Cortex of kidney (tissue), 1 donor: ENCODE data around the gene RNASE4.
"Not testable (repeated sequence)": the region's sequence is repeated elsewhere in the genome, so short reads cannot be mapped to it uniquely, and the experiment has no call there.

ENCODE experiments used
- DNase-seq: peaks from one replicate; lab custom pipeline; 2025; lab: John Stamatoyannopoulos, UW

RNASE4 gene

GRCh38 chr14:20683891-20684661 is at the start of gene RNASE4:
Gene RNASE4 (plus strand): TSS chr14:20684560. CDS start chr14:20699372, 14,812 bp downstream.
- DNase-seq, result no peak

DNA sequence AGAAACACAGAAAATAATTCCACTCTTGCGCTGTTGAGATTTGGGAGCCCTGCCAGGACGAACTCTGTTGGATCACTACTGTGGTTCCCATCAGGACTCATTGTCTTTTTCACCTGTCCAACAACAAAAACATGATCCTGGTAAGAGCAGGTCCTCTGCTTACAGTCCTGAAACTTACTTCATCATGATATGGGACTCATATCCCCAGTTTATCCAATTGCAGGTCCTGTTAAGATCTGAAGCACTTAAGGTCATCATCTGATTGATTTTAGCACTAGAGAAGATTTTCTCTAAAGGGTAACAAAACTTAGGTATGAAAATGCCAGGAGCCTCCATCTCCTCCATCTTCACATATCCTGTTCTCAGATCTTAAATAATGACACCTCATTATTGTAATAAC is 42.8 kb upstream of the RNASE4 start, which contains the start of gene OR6S1:
Gene OR6S1, minus strand, starts transcription at position 101 of the 400 bp plus-strand sequence. Its CDS starts 0 bp downstream, at position 101.
- DNase-seq, result no peak

DNA sequence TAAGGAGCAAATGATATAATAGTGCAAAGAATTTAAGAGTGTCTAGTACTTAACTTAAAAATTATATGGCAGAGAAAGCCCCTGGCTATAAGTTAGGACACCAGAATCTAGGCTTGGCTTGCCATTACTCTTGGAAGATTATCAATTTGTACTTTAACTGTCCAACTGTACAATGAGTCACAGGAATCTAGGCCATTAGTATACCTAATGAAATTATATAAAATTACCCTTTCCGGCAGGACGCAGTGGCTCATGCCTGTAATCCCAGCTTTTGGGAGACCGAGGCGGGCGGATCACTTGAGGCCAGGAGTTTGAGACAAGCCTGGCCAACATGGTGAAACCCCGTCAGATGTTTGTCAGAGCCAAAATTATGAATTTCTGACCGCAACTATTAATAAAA is 42.2 kb upstream of the RNASE4 start:
- DNase-seq, result no peak

DNA sequence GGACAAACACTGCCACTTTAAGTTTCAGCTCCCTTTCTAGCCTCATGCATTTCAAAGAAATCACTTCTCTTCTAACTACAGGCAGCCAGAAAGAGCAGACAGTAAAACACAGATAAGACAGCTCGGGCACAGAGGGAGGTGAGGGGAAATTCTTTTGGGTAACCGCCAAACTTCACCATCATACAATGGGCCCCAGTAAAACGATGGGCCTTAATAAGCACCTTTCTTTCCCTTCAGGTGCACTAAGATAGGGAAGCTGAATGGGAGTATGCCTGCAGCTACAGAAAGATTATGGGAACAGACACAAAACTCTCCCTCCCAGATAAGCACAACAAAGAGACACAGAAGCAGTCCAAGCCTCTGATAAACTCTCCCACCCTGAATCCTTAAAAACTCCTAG is 41.6 kb upstream of the RNASE4 start:
- not testable (repeated sequence) for DNase-seq

DNA sequence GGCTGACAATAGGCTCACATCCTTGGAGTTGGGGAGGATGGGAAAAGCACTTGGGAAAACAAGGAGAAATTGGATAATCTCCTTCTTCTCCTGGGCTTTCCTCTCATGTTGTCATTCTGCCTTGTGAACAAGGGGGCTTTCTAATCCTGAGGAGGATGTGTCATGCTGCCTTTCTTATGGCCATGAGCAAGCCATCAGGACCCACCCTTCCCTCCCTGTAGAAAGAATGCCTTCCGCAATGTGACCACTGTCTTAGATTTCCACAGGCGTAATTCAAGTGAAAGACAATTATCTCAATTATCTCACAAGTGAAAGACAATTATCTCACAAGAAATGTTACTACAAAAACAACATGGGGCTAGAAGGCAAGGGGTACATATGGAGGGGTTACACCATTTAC is 39.8 kb upstream of the RNASE4 start:
- no peak for DNase-seq

DNA sequence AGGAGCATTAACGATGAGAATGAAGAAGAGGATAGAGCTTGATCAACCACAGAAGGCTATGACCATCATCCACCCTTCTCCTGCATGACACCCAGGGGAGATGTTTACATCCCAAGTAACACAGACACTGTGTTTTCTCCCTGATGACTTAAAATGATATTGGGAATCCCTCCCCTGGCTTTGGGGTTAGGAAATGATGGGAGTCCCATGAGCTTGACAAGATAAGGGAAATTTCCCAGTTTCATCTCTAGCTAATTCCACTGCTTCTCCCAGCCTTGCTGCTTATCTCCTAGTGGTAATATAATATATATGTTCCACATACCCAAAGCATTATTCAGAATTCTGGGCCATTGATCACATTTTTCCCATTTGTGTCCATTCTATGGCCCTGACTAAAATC is 38.9 kb upstream of the RNASE4 start:
- no peak for DNase-seq

GRCh38 chr14:20652996-20653975 is 31.1 kb upstream of the RNASE4 start:
- no peak for DNase-seq

DNA sequence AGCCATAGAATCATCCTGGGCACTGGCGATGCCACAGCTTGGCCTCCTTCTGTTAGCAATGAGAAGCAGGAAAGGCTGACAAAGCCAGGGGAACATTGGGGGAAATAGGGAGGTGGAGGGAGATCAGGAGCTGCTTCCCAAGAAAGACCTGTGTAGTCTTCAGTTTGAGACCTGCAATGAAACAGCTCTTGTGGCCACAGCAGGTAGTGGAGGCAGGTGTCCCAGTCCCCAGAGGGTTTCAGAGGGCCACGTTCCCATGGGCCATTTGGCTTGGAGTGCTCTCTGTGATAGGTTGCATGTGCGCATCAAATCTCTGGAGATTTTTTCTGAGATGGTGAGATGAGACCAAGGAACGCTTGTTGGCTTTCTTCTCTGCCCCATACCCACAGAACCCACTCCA is 28.5 kb upstream of the RNASE4 start:
- DNase-seq, result no peak

- no peak for DNase-seq
Observed at GRCh38 chr14:20656274-20656673, 28.1 kb upstream of the RNASE4 start.

GRCh38 chr14:20657216-20658211 is 26.8 kb upstream of the RNASE4 start:
- no peak for DNase-seq

DNA sequence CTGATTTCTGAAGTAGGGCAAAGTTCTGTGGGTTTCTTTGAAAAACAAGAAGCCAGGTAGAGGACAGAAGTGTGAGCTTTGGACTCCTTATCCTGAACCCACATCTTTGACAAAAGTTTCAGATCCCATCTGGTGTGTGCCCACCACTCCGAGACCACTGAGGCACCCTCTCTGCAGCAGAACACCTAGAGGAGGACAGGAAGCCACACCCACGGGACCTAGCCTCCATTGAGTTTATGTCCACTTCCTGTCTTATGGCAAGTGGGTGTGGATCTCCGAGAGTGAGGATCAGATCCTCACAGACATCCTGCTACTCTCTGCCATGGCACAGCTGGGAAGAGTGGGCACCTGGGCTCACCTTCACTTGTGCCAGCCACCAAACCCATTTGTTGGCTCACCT is 26.1 kb upstream of the RNASE4 start:
- DNase-seq, result no peak

- DNase-seq, result no peak
Observed at GRCh38 chr14:20659336-20659735, 25.0 kb upstream of the RNASE4 start.

DNA sequence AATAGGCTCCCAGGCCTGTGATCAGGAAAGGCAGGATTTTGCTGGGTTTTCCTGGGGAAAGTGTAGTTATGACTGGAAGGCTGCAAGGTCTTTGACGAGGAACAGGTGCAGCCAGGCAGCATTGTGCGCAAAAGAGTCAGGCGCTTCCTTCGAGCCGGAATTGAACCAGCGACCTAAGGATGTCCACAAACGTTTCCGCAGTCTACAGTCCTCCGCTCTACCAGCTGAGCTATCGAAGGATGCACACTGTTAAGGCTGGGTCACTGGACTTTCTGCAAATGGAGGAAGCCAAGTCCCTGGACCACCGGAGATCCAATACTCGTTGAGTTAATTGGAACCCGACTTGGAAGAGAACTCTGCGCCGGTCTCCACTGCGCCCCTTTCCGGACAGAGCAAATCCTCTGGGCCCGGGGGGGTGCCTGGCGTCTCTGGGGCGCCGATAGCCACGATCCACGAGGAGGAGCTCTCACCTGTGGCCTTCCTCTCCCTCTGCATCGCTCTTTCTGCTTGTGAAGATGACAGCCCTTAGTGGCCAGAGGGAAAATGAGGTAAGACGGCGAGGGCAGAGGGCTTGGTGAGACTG is 24.5 kb upstream of the RNASE4 start:
- DNase-seq, result no peak

GRCh38 chr14:20661197-20661596 is 23.2 kb upstream of the RNASE4 start:
- no peak for DNase-seq

- no peak for DNase-seq
Observed at GRCh38 chr14:20662968-20663732, 21.2 kb upstream of the RNASE4 start.

GRCh38 chr14:20666400-20666961 is 17.9 kb upstream of the RNASE4 start:
- DNase-seq, result not testable (repeated sequence)

- DNase-seq, result no peak
Observed at GRCh38 chr14:20667957-20668356, 16.4 kb upstream of the RNASE4 start.

GRCh38 chr14:20668969-20669368 is 15.4 kb upstream of the RNASE4 start:
- DNase-seq, result no peak

DNA sequence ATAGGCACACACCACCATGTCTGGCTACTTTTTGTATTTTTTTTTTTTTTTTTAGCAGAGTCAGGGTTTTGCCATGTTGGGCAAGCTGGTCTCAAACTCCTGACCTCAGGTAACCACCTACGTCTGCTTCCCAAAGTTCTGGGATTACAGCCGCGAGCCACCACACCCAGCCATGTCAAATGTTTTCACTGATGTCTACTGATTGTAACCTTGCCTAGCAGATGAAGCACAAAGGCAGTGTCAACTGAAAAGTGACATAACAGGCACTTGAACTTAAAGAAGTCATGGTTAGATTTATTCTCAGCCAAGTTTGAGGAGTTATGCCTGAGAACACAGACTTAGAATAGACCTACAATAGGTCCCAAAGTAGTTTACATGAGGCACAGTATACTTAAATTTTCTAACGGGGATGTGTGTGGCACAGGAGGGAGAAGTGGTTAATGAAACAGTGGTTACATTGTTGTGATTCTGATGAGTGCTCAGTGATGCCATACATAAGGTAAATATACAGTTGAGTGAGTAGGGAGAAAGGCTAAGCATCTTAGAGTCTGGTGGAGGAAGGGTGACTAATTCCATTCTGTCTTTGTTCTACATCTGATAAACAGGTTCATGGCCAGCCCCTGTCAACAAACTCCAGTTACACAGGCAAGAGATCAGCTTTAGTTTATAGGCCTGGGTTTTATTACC is 12.6 kb upstream of the RNASE4 start:
- DNase-seq, result no peak
